ENCODE data around the gene CLEC17A. TPM values are rescaled to one million over a fixed set of nuclear protein-coding genes. Genes with fewer than 3 reads are reported as not detected.
"Not testable (repeated sequence)": the region's sequence is repeated elsewhere in the genome, so short reads cannot be mapped to it uniquely, and the experiment has no call there.

Gene CLEC17A
- total RNA-seq = not detected
- long read RNA-seq = 0 reads

GRCh38 chr19:14582894-14583340 is at the start of gene CLEC17A:
Gene CLEC17A (plus strand): TSS chr19:14583084. CDS start chr19:14583161, 77 bp downstream.
- intact Hi-C loops (cut with DNase I) = no loop called here
- DNase-seq (ENCODE audit: low spot score) = no peak

DNA sequence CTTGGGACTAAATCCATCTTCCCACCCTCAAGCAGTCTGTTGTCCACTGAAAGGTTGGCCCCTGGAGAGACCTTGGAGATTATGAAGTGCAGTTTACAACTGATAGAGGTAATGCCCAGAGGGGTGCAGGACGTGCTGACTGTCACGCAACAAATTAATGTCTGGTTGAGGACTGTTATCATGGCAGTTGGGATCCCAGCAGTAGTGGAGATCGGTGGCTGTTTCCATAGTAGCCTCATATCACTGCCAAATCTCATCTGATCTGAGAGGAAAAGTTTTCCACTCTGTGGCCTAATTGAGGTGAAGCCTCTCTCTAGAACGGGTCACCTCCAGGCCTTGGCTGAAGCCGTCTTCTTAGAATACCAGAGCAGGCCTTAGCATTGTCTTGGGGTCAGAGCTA is 49.4 kb upstream of the CLEC17A start:
- DNase-seq (ENCODE audit: low spot score) = no peak
- intact Hi-C loops (cut with DNase I) = no loop called here

- intact Hi-C loops (cut with DNase I) = no loop called here
- DNase-seq (ENCODE audit: low spot score) = peak; percentile 85
These were observed 45.8 kb upstream of the CLEC17A start for GRCh38 chr19:14536926-14537692.

- no peak for DNase-seq (ENCODE audit: low spot score)
- intact Hi-C loops (cut with DNase I) = no loop called here
These were observed 42.0 kb upstream of the CLEC17A start for GRCh38 chr19:14540741-14541525.

DNA sequence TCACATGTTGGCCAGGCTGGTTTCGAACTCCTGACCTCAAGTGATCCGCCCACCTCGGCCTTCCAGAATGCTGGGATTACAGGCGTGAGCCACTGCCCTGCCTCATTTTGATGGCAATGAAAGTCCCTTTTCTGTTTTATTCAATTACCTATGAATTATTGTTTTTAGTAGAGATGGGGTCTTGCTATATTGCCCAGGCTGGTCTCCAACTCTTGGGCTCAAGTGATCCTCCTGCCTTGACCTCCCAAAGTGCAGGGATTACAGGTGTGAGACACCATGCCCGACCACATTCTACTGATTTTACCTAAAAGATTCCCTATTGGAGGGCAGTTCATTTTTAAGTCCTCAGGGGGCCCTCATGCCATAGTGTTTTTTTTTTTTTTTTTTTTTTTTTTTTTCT is 40.9 kb upstream of the CLEC17A start:
- DNase-seq (ENCODE audit: low spot score); intact Hi-C loops (cut with DNase I): not testable (repeated sequence)

- intact Hi-C loops (cut with DNase I) = no loop called here
- no peak for DNase-seq (ENCODE audit: low spot score)
These were observed 40.1 kb upstream of the CLEC17A start for GRCh38 chr19:14542711-14543328.

DNA sequence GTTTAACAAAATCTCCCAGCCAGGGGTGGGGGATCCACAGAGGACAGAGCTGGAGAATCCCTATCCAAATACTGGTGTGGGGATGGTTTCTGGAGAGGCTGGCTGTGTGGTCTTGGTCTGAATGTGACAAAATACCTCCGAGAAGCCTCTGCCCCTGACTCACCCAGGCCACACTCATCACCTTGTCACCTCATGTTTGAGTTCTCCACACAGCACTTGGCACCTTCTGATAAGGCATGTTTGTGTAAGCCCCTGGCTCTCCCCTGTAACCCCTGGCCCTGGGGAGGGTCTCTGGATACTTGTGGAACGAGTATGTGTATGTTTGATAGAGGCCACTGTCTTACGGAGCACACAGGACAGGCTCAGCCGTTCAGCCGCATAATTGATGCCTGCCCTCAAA is 38.8 kb upstream of the CLEC17A start:
- DNase-seq (ENCODE audit: low spot score) = no peak
- intact Hi-C loops (cut with DNase I) = no loop called here

DNA sequence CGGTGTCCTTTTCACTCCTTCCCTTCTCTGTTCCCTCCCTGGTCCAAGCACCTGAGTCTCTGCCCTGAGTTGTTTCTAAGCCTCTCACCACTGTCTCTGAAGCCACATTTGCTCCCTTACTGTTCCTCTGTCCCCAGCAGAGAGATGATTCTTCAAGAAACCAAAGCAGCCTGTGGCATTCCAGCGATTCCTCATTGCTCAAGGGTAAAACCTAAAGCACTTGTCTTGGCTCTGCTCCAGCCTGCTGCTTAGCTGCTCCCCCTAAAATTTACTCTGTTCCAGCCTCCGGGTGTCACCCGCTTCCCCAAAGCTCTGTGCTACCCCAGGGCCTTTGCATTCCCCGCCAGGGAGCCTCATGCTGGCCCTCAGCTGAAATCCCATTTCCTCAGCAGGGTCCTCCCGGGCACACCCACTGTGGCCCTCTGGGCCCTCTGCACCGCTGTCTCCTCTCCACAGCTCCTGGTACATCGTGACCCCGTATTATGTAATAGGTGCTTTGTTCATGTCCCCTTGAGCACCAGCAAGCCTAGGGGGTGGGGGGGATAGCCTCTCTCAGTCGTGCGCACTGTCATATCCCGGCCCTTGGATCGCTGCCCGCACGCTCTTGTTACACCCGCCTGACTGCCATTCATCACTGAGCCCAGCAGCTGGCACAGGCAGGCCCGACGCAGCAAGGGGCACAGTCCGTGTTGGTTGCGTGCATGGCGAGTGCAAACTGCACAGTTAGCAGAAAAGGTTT is 37.7 kb upstream of the CLEC17A start:
- DNase-seq (ENCODE audit: low spot score) = no peak
- intact Hi-C loops (cut with DNase I) = no loop called here

- intact Hi-C loops (cut with DNase I) = no loop called here
- no peak for DNase-seq (ENCODE audit: low spot score)
These were observed 37.2 kb upstream of the CLEC17A start for GRCh38 chr19:14545716-14546082.

DNA sequence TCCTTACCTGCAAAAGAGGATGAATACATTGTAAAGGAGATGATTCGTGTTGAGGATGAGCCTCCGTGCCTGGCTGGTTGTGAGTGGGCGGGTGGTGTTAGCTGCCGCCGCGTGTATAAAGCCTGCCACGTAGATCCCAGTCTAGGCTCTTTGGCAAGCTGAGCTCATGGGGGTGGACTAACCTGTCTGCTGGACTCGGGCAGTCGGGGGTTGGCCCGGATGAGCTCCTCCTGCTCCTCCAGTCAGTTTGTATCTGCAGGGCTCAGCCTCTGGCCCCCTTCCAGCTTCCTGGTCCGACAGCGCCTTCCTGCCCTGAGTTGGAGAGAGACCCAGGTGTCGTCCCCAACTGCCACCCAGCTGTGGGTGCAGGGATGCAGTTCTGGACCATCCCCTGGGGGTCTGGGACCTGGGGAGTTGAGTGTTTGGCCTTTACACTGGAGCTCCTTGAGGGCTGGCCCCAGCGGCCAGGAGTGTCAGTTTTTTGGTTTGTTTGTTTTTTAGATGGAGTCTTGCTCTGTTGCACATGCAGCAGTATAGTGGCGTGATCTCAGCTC is 32.6 kb upstream of the CLEC17A start:
- intact Hi-C loops (cut with DNase I) = no loop called here
- no peak for DNase-seq (ENCODE audit: low spot score)

DNA sequence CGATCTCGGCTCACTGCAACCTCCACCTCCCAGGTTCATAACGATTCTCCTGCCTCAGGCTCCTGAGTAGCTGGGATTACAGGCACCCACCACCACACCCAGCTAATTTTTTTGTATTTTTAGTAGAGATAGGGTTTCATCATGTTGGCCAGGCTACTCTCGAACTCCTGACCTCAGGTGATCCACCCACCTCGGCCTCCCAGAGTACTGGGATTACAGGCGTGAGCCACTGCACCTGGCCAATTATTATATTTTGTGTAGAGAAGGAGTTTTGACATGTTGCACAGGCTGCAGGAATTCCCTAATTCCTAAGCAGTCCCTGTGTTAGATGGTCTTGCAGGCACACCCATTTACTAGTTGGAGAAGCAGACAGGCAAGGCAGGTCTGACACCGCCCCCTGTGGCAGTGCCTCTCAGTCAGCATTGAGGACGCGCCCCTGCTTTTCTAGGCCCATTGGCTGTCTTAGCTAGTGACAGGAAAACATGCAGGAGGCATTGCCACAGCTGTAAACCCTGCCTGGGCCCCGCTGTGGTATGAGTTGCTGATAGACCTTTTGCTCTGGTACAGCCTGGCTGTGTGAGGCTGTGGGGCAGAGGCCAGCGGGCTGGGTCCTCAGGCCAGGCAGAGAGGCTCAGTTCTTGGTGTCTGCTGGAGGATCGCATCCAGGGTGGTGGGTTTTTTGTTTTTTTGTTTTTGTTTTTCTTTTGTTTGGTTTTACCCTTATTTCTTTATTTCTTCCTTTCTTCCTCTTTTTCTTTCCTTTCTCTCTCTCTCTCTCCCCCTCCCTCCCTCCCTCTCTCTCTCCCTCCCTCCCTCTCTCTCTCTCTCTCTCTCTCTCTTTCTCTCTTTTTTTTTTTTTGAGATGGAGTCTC is 31.5 kb upstream of the CLEC17A start:
- intact Hi-C loops (cut with DNase I) = not testable (repeated sequence)
- peak; percentile 86 for DNase-seq (ENCODE audit: low spot score)

GRCh38 chr19:14552006-14552360 is 30.9 kb upstream of the CLEC17A start:
- intact Hi-C loops (cut with DNase I); DNase-seq (ENCODE audit: low spot score): not testable (repeated sequence)

GRCh38 chr19:14553042-14553938 is 29.6 kb upstream of the CLEC17A start:
- intact Hi-C loops (cut with DNase I) = no loop called here

GRCh38 chr19:14553939-14554243 is 29.0 kb upstream of the CLEC17A start:
- DNase-seq (ENCODE audit: low spot score) = no peak
- intact Hi-C loops (cut with DNase I) = no loop called here

More at GRCh38 chr19:14553042-14553938, 29.6 kb upstream of the CLEC17A start:
- no peak for DNase-seq (ENCODE audit: low spot score)

- intact Hi-C loops (cut with DNase I) = no loop called here
- no peak for DNase-seq (ENCODE audit: low spot score)
These were observed 28.5 kb upstream of the CLEC17A start for GRCh38 chr19:14554382-14554812.

DNA sequence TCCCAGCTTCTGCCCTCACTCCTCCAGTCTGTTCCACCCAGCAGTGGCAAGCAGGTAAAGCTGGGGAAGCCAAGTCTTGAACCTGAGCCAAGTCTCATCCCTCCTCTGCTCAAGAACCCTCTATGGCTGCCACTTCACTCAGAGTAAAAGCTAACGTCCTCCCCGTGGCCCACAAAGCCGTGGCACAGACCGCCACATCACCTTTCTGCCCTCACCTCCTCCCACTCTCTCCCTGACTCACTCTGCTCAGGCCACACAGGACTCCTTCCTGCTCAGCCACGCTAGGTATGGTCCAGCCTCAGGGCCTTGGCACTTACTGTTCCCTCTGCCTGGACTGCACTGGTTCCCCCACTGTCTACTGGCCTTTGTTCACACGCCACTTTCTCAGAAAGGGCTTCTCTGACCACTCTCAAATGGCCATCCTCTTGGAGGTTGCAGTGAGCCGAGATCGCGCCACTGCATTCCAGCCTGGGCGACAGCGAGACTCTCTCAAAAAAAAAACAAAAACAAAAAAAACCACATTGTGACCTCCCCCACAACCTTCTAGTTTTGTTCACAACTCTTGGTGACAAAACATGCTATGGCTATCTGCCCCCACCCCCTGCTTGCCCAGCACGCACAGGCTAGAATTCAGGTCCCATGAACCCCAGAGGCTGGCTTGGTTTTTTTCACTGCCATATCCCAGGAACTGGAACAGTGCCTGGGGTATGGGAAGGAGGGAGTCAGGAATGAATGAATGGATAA is 26.8 kb upstream of the CLEC17A start:
- no peak for DNase-seq (ENCODE audit: low spot score)

DNA sequence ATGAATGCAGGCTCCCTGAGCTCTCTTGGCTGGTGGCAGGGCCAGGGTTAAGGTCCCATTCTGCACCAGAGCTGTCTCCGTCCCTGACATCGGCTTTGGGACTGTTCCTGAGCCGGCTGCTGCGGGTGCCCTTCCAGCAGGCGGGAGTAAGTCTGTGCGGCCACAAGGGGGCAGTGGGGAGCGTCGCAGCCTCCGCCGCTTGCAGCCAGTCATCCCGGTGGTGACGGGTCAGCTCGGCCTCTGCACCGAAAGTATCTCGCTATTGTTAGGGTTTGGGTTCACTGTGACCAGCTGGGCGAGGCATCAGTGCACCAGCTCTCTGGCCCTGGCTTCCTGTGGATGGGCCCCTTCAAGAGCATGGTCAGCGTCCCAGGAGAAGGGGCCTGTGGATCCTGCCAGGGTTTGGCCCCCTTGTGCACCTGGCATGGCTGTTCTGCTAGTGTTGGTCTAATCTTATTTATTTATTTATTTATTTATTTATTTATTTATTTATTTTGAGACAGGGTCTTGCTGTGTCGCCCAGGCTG is 26.2 kb upstream of the CLEC17A start:
- DNase-seq (ENCODE audit: low spot score) = peak; percentile 93
- intact Hi-C loops (cut with DNase I) = no loop called here

More for the DNA sequence above, 26.8 kb upstream of the CLEC17A start:
- intact Hi-C loops (cut with DNase I) = no loop called here
